HL-60 (cell line): Measurements from ENCODE around the gene VBP1.

Source experiments
- DNase-seq, 2 experiments: peaks; one replicate each; pipeline ENCODE4 v3.0.0-alpha.2; 2010 to 2020; ENCODE audit warnings: low read depth in 1 of 2, low spot score in 1 of 2
- H3K27ac ChIP-seq: fragments of 250-450 bp; sonication (Bioruptor Pico); replicated peaks from 2 replicates; pipeline ENCODE4 v1.5.1; 2020; ENCODE audit warnings: mild to moderate bottlenecking, moderate library complexity
- H3K27me3 ChIP-seq: fragments of 250-450 bp; sonication (Bioruptor Pico); 2 replicates; pipeline ENCODE4 v1.5.1; 2021; ENCODE audit warnings: mild to moderate bottlenecking, moderate library complexity; ENCODE audit not compliant: insufficient read depth, poor library complexity, severe bottlenecking
- H3K4me3 ChIP-seq: replicated peaks from 2 replicates; pipeline ENCODE4 v1.5.1; 2011; ENCODE audit warnings: mild to moderate bottlenecking, control low read depth, low read length; ENCODE audit not compliant: insufficient read depth
- GABPA ChIP-seq: IDR thresholded peaks from 2 replicates; pipeline ENCODE4 v1.6.1; 2012; ENCODE audit warnings: low read depth
- POLR2AphosphoS5 ChIP-seq: IDR thresholded peaks from 2 replicates; pipeline ENCODE4 v1.6.1; 2012; ENCODE audit warnings: low read depth
- SPI1 ChIP-seq: IDR thresholded peaks from 2 replicates; pipeline ENCODE4 v1.6.1; 2012; ENCODE audit warnings: low read depth, mild to moderate bottlenecking, borderline replicate concordance
- TF ChIP-seq, protein P1 (sequence below): IDR thresholded peaks from 2 replicates; pipeline ENCODE4 v1.6.1; 2012; ENCODE audit warnings: low read depth; ENCODE audit not compliant: insufficient replicate concordance
- TF ChIP-seq, protein P2 (sequence below): IDR thresholded peaks from one replicate; pipeline ENCODE4 v1.5.1; 2011; ENCODE audit warnings: low read length, control low read depth, inconsistent platforms; ENCODE audit not compliant: insufficient read depth

VBP1 gene

DNA sequence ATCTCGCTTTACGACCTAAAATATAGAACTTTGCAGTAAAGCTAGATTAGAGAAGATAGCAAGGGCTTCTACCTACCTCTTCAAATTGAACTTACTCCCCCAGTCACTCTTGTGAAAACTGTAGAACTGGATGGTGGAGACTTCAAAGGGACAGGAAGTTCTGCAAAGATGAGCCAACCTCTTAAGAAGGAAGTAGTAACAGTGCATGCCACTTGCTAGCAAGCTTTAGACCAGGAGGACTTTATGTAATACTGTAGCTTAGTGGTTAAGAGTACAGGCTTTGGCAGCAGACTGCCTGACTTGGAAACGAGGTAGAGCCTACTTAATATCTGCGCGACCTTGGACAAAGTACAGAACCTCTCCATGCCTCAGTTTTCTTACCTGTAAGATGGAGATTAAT, 27.5 kb upstream of the VBP1 start:
- Histone ChIP-seq H3K27me3 (no peaks in the 10 kb centered on the region), H3K4me3 (no peak overlapping the region), H3K27ac (peak overlapping the region; percentile 77)
- peak; percentile 64 to 90 for DNase-seq
- TF ChIP-seq, protein P1, sequence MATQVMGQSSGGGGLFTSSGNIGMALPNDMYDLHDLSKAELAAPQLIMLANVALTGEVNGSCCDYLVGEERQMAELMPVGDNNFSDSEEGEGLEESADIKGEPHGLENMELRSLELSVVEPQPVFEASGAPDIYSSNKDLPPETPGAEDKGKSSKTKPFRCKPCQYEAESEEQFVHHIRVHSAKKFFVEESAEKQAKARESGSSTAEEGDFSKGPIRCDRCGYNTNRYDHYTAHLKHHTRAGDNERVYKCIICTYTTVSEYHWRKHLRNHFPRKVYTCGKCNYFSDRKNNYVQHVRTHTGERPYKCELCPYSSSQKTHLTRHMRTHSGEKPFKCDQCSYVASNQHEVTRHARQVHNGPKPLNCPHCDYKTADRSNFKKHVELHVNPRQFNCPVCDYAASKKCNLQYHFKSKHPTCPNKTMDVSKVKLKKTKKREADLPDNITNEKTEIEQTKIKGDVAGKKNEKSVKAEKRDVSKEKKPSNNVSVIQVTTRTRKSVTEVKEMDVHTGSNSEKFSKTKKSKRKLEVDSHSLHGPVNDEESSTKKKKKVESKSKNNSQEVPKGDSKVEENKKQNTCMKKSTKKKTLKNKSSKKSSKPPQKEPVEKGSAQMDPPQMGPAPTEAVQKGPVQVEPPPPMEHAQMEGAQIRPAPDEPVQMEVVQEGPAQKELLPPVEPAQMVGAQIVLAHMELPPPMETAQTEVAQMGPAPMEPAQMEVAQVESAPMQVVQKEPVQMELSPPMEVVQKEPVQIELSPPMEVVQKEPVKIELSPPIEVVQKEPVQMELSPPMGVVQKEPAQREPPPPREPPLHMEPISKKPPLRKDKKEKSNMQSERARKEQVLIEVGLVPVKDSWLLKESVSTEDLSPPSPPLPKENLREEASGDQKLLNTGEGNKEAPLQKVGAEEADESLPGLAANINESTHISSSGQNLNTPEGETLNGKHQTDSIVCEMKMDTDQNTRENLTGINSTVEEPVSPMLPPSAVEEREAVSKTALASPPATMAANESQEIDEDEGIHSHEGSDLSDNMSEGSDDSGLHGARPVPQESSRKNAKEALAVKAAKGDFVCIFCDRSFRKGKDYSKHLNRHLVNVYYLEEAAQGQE: no peak
- TF ChIP-seq POLR2AphosphoS5: peak; percentile 23; the same call in 1 of the 2 replicates

DNA sequence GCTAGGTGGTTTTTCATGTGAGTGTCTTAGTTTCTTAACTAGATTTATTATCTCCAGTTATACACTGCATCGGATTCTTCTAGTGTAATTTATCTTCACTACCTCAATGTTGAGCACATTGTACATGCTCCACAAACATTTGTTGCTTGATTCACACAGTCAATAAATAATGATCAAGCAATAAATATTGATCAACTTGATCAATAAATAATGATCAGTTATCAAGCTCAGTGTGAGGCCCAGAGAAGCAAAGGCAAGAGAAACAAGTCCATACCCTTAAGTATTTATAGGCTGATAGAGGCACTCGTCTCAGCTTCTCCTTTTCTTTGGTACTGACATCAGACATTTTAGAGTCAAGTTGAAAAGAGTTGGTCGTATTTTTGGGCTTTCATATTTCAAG, 5.1 kb upstream of the VBP1 start:
- no peak for DNase-seq
- no peak overlapping the region for H3K4me3 ChIP-seq
- no peaks in the 10 kb centered on the region for H3K27me3 ChIP-seq
- H3K27ac ChIP-seq: no peak overlapping the region
- TF ChIP-seq, protein P2, sequence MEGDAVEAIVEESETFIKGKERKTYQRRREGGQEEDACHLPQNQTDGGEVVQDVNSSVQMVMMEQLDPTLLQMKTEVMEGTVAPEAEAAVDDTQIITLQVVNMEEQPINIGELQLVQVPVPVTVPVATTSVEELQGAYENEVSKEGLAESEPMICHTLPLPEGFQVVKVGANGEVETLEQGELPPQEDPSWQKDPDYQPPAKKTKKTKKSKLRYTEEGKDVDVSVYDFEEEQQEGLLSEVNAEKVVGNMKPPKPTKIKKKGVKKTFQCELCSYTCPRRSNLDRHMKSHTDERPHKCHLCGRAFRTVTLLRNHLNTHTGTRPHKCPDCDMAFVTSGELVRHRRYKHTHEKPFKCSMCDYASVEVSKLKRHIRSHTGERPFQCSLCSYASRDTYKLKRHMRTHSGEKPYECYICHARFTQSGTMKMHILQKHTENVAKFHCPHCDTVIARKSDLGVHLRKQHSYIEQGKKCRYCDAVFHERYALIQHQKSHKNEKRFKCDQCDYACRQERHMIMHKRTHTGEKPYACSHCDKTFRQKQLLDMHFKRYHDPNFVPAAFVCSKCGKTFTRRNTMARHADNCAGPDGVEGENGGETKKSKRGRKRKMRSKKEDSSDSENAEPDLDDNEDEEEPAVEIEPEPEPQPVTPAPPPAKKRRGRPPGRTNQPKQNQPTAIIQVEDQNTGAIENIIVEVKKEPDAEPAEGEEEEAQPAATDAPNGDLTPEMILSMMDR: no peak
- TF ChIP-seq POLR2AphosphoS5: no peak

DNA sequence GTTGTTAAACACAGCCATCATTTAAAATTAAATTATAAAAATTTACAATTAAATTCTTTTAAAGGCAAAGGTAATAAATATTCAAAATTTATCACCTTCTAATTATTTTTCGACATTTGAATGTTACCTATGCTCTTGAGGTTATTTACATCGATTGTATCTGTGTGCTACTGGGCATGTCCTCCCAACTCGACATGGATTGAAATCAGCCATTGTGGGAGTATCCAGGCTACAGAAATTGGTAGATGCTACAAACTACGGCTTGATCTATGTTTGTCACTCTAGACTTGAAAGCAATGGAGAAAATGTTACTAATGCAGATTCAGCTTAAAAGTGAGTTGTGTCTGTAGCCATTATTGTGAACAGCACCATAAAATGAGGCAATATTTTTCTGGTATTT, 2.5 kb upstream of the VBP1 start:
- TF ChIP-seq SPI1: no peak
- TF ChIP-seq POLR2AphosphoS5: no peak
- no peak for TF ChIP-seq GABPA
- TF ChIP-seq, protein P1: no peak
- TF ChIP-seq, protein P2: no peak
- H3K4me3 ChIP-seq: no peak overlapping the region
- no peak for DNase-seq
- no peak overlapping the region for H3K27ac ChIP-seq
- H3K27me3 ChIP-seq: no peaks in the 10 kb centered on the region

DNA sequence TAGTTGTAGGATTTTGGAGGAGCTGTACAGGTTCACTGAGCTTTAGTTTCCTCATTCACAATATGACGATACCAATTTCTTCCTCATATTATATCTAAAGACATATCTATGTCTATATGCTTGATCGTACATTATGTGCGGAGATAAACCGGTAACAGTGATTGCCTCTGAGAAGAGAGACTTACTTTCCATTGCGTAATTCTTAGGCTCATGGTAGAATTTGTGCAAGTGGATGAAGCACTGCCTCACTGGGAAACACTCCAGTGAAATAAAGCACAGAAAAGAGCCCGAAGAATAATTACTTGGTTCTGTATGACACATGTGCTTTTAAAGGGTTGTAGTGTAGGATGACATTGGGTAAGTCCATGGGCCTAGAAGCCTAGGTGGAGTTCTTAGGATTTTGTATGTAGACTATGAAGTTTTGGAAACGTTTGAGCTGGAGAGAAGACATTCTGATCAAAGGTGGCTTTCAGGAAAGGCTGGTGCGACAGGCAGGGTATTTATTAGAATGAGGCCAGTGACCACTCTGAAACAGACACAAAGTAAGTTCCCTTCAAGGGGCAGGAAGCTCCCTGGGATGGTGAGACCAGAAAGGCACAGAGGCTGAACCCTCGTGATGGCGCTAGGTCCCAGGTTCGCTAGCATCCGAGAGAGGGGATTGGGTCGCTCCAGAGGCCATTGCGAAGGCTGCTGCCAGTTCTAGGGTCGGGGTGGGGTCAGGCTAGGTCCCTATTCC, 649 bp upstream of the VBP1 start:
- TF ChIP-seq, protein P2: no peak
- no peak for TF ChIP-seq SPI1
- no peak for TF ChIP-seq POLR2AphosphoS5
- TF ChIP-seq, protein P1: no peak
- no peak for TF ChIP-seq GABPA
- Histone ChIP-seq H3K27me3 (no peaks in the 10 kb centered on the region), H3K4me3 (peak overlapping the region; percentile 57), H3K27ac (peak overlapping the region; percentile 95)
- peak in 1 of 2 experiments; percentile 35 for DNase-seq
